AG09319 (cell line): ENCODE results near the gene CIAO2A.
"Not testable (repeated sequence)": the region's sequence is repeated elsewhere in the genome, so short reads cannot be mapped to it uniquely, and the experiment has no call there.

ENCODE experiments used
- DNase-seq: peaks from one replicate; pipeline ENCODE4 v3.0.0-alpha.2; 2010; ENCODE audit warnings: low read depth; ENCODE audit errors: extremely low read depth
- CTCF ChIP-seq: IDR thresholded peaks from 2 replicates; pipeline ENCODE4 v1.5.1; 2011; ENCODE audit warnings: low read depth, mild to moderate bottlenecking, inconsistent platforms, low read length, moderate library complexity

The CIAO2A gene

GRCh38 chr15:64111679-64112050 lies 18.0 kb upstream of the CIAO2A start:
- TF ChIP-seq CTCF: no peak

GRCh38 chr15:64110950-64111678 lies 17.5 kb upstream of the CIAO2A start:
- DNase-seq: no peak
- TF ChIP-seq CTCF: no peak

More at GRCh38 chr15:64111679-64112050, 18.0 kb upstream of the CIAO2A start:
- DNase-seq: no peak

- DNase-seq: not testable (repeated sequence)
Observed at GRCh38 chr15:64110108-64110701, 16.6 kb upstream of the CIAO2A start.

- DNase-seq: no peak
- TF ChIP-seq CTCF: no peak
Observed at GRCh38 chr15:64107337-64107736, 13.7 kb upstream of the CIAO2A start.

- no peak for TF ChIP-seq CTCF
- peak; percentile 49 for DNase-seq
Observed at GRCh38 chr15:64105113-64105704, 11.6 kb upstream of the CIAO2A start.

GRCh38 chr15:64102497-64102896 lies 8.9 kb upstream of the CIAO2A start:
- no peak for DNase-seq
- TF ChIP-seq CTCF: no peak

GRCh38 chr15:64100958-64101357 lies 7.3 kb upstream of the CIAO2A start:
- no peak for DNase-seq
- TF ChIP-seq CTCF: no peak

GRCh38 chr15:64099379-64099778 lies 5.7 kb upstream of the CIAO2A start:
- DNase-seq: no peak
- no peak for TF ChIP-seq CTCF
